Endothelial cell of umbilical vein (primary cell): ENCODE data around the gene KRTAP4-9. TPM values are rescaled to one million over a fixed set of nuclear protein-coding genes. Genes with fewer than 3 reads are reported as not detected.

Experiments used
- BruUV-seq: library from RNA; stranded (reverse); fragments of 400-500 nt; replicated peaks from 2 replicates; lab custom pipeline; 2021; lab: Mats Ljungman, UMichigan
- CTCF ChIA-PET: fragments of 300-600, 350-600 bp; sonication (Branson Sonifier 250); formaldehyde crosslinking; loops from one replicate; lab custom pipeline; 2021; ENCODE audit warnings: antibody characterized with exemption, inconsistent platforms; lab: Charles Lee
- POLR2A ChIA-PET: fragments of 300-600, 350-600 bp; sonication (Branson Sonifier 250); formaldehyde crosslinking; loops from one replicate; lab custom pipeline; 2021; ENCODE audit warnings: antibody characterized with exemption, inconsistent platforms; lab: Charles Lee
- DNase-seq: peaks from one replicate; pipeline ENCODE4 v3.0.0-alpha.2; 2011; ENCODE audit warnings: low read depth, low spot score
- FAIRE-seq: peaks from 2 replicates; lab custom pipeline; 2011; peaks lifted over from hg19 to GRCh38; lab: Jason Lieb, UNC
- H2AFZ ChIP-seq: 2 replicates; pipeline ENCODE4 v1.6.0; 2012; ENCODE audit warnings: low read depth, low read length, control low read depth, inconsistent platforms
- H3K27ac ChIP-seq: 2 replicates; pipeline ENCODE4 v1.5.1; 2011; ENCODE audit warnings: low read depth, mild to moderate bottlenecking, control low read depth, low read length, moderate library complexity; ENCODE audit not compliant: insufficient read depth
- H3K27me3 ChIP-seq, 2 experiments: 2 replicates each; pipeline versions ENCODE4 v1.6.0 to v1.6.1; 2011; ENCODE audit warnings: low read length in 2 of 2, mixed read lengths in 1 of 2; ENCODE audit not compliant: control insufficient read depth in 2 of 2, insufficient read depth in 2 of 2
- H3K36me3 ChIP-seq, 2 experiments: 2 replicates in 1 of 2; 3 replicates in 1 of 2; pipeline ENCODE4 v1.5.1; 2011; ENCODE audit warnings: low read length in 2 of 2, mild to moderate bottlenecking in 1 of 2, moderate library complexity in 1 of 2; ENCODE audit not compliant: control insufficient read depth in 2 of 2, insufficient read depth in 2 of 2; ENCODE audit errors: extremely low read depth in 1 of 2
- H3K4me1 ChIP-seq: 3 replicates; pipeline ENCODE4 v1.5.1; 2011; ENCODE audit warnings: mild to moderate bottlenecking, low read length; ENCODE audit not compliant: control insufficient read depth, insufficient read depth; ENCODE audit errors: extremely low read depth
- H3K4me2 ChIP-seq: 2 replicates; pipeline ENCODE4 v1.6.1; 2011; ENCODE audit warnings: low read length, control low read depth, mixed read lengths; ENCODE audit not compliant: insufficient read depth
- H3K4me3 ChIP-seq, 3 experiments: fragments of 200-600 bp in 1 of 3; sonication (generic), shearing (Covaris generic) in 1 of 3; replicated peaks in 1 of 3; 2 replicates each; pipeline ENCODE4 v1.5.1; 2011 to 2016; ENCODE audit warnings: control low read depth in 3 of 3, low read length in 3 of 3, mild to moderate bottlenecking in 2 of 3, inconsistent platforms in 1 of 3, low read depth in 1 of 3, moderate library complexity in 1 of 3; ENCODE audit not compliant: insufficient read depth in 1 of 3
- H3K79me2 ChIP-seq: 2 replicates; pipeline ENCODE4 v1.6.0; 2012; ENCODE audit warnings: low read length, inconsistent platforms; ENCODE audit not compliant: control insufficient read depth, insufficient read depth
- H3K9ac ChIP-seq: replicated peaks from 2 replicates; pipeline ENCODE3; 2011; ENCODE audit warnings: low read length, control low read depth; ENCODE audit not compliant: insufficient read depth; ENCODE audit errors: extremely low read depth
- H3K9me1 ChIP-seq: replicated peaks from 3 replicates; pipeline ENCODE4 v1.6.0; 2011; ENCODE audit warnings: mild to moderate bottlenecking, low read length; ENCODE audit not compliant: control insufficient read depth, insufficient read depth; ENCODE audit errors: extremely low read depth
- H3K9me3 ChIP-seq: replicated peaks from 2 replicates; pipeline ENCODE4 v1.5.1; 2012; ENCODE audit warnings: low read length, inconsistent platforms; ENCODE audit not compliant: control insufficient read depth, insufficient read depth
- H4K20me1 ChIP-seq: replicated peaks from 2 replicates; pipeline ENCODE3; 2011; ENCODE audit warnings: mild to moderate bottlenecking, low read length; ENCODE audit not compliant: control insufficient read depth, insufficient read depth; ENCODE audit errors: extremely low read depth
- CTCF ChIP-seq, 2 donors: IDR thresholded peaks; 1 replicate in 1 of 2; 2 replicates in 1 of 2; pipeline ENCODE4 v1.5.1; 2011; ENCODE audit warnings: low read length in 2 of 2, mild to moderate bottlenecking in 2 of 2, moderate library complexity in 2 of 2, control low read depth in 1 of 2, inconsistent platforms in 1 of 2, low read depth in 1 of 2; ENCODE audit not compliant: insufficient read depth in 1 of 2; ENCODE audit errors: extremely low read depth in 1 of 2
- EZH2 ChIP-seq: IDR thresholded peaks from 2 replicates; pipeline ENCODE4 v1.6.1; 2012; ENCODE audit warnings: borderline replicate concordance, low read depth, mild to moderate bottlenecking, moderate library complexity, low read length, inconsistent platforms; ENCODE audit not compliant: severe bottlenecking
- FOS ChIP-seq: IDR thresholded peaks from 2 replicates; pipeline ENCODE4 v1.6.1; 2011; ENCODE audit warnings: mild to moderate bottlenecking, low read length, moderate library complexity, borderline replicate concordance; ENCODE audit not compliant: insufficient read depth
- GATA2 ChIP-seq: IDR thresholded peaks from 2 replicates; pipeline ENCODE4 v1.7.0; 2011; ENCODE audit warnings: low read depth, mild to moderate bottlenecking, moderate library complexity, mixed read lengths, low read length; ENCODE audit not compliant: insufficient read length, insufficient read depth
- JUN ChIP-seq: IDR thresholded peaks from 2 replicates; pipeline ENCODE4 v1.6.1; 2011; ENCODE audit warnings: borderline replicate concordance, low read depth; ENCODE audit not compliant: insufficient read length, insufficient read depth
- MYC ChIP-seq: IDR thresholded peaks from one replicate; pipeline ENCODE4 v1.6.1; 2011; ENCODE audit warnings: mild to moderate bottlenecking, low read depth, low read length
- POLR2A ChIP-seq: IDR thresholded peaks from 2 replicates; pipeline ENCODE4 v1.6.1; 2012; ENCODE audit warnings: low read depth, mild to moderate bottlenecking, control low read depth, low read length
- POLR2AphosphoS5 ChIP-seq: IDR thresholded peaks from 2 replicates; pipeline ENCODE4 v1.6.1; 2012; ENCODE audit warnings: low read depth, mild to moderate bottlenecking, control low read depth, low read length, moderate library complexity; ENCODE audit not compliant: insufficient read depth
- dilution Hi-C: fragments of 300-500 bp; cut with MboI; formaldehyde crosslinking; loops from one replicate; pipeline ENCODE4 v1.15.0; 2019; ENCODE audit warnings: low sequenced_read_pairs; ENCODE audit not compliant: extremely low pct_ligation_motif_present
- intact Hi-C: fragments of 100-400 bp; cut with micrococcal nuclease; formaldehyde crosslinking; loops from one replicate; pipeline ENCODE4 v1.10.0; 2022
- polyA plus RNA-seq, 4 experiments: library from polyadenylated mRNA; depleted of rRNA in 3 of 4; stranded (reverse) in 3 of 4; unstranded in 1 of 4; fragments of >200 nt; gene quantifications; 2 replicates each; pipeline versions ENCODE4 v1.2.1 to v1.2.3, GENCODE V29; 2011 to 2012; ENCODE audit warnings: missing spikeins in 1 of 4
- total RNA-seq: library from RNA; stranded (reverse); gene quantifications from 2 replicates; pipeline ENCODE4 v1.2.3, GENCODE V29; 2021
- TF ChIP-seq, protein P1 (sequence below): IDR thresholded peaks from 2 replicates; pipeline ENCODE4 v1.6.1; 2011; ENCODE audit not compliant: insufficient read depth, insufficient read length

KRTAP4-9 gene
- total and polyA plus RNA-seq, 2 donors (not counting 3 experiments of a cell fraction or from before 2014, with no cell fraction given), result not detected

DNA sequence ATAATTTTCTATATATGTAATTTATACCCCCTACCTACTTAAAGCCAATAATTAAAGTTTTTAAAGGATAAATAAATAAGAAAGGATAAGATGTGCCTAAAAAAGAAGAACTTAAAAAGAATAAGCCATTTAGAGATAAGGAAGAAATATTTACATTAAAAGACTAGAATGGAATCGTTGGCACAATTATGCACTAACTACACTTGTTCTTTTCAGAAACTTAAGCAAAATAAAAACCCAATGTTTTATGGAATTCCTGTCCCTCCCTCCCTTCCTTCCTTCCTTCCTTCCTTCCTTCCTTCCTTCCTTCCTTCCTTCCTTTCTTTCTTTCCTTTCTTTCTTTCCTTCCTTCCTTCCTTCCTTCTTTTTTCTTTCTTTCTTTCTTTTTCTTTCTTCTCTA is 39.7 kb downstream of the KRTAP4-9 start:
- H4K20me1 ChIP-seq, result no peaks in the 10 kb centered on the region
- no peaks in the 10 kb centered on the region for H3K27me3 ChIP-seq
- dilution Hi-C loops, result no loop called here
- no peaks in the 10 kb centered on the region for H3K36me3 ChIP-seq
- intact Hi-C loops, result no loop called here
- H3K79me2 ChIP-seq, result no peaks in the 10 kb centered on the region
- ChIA-PET POLR2A (no interaction called here), CTCF (no interaction called here)
- TF ChIP-seq, protein P1, sequence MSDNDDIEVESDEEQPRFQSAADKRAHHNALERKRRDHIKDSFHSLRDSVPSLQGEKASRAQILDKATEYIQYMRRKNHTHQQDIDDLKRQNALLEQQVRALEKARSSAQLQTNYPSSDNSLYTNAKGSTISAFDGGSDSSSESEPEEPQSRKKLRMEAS, result no peak
- no peak for TF ChIP-seq POLR2A
- no peak for TF ChIP-seq MYC
- no peak for TF ChIP-seq FOS
- no peak for TF ChIP-seq CTCF (IDR thresholded peaks at IDR 0.05; ENCODE audit: extremely low read depth in 1 of 2, insufficient read depth in 1 of 2, low read depth in 1 of 2, low read length in 2 of 2)
- TF ChIP-seq JUN, result no peak
- TF ChIP-seq EZH2, result no peak
- no peak for TF ChIP-seq POLR2AphosphoS5
- no peak for TF ChIP-seq GATA2
- BruUV-seq, result no TSS peak
- no peaks in the 10 kb centered on the region for H3K4me1 ChIP-seq
- DNase-seq (no peak), FAIRE-seq (no peak)
- no peak overlapping the region for H3K4me2 ChIP-seq
- no peaks in the 10 kb centered on the region for H3K9me3 ChIP-seq
- H3K27ac ChIP-seq, result no peak overlapping the region
- no peak overlapping the region for H3K4me3 ChIP-seq
- no peak overlapping the region for H3K9ac ChIP-seq
- H3K9me1 ChIP-seq, result no peaks in the 10 kb centered on the region
- no peak overlapping the region for H2AFZ ChIP-seq
